ENCODE measurements around the gene NCKAP5L.
"Not testable (repeated sequence)": the region's sequence is repeated elsewhere in the genome, so short reads cannot be mapped to it uniquely, and the experiment has no call there.

The NCKAP5L gene, protein sequence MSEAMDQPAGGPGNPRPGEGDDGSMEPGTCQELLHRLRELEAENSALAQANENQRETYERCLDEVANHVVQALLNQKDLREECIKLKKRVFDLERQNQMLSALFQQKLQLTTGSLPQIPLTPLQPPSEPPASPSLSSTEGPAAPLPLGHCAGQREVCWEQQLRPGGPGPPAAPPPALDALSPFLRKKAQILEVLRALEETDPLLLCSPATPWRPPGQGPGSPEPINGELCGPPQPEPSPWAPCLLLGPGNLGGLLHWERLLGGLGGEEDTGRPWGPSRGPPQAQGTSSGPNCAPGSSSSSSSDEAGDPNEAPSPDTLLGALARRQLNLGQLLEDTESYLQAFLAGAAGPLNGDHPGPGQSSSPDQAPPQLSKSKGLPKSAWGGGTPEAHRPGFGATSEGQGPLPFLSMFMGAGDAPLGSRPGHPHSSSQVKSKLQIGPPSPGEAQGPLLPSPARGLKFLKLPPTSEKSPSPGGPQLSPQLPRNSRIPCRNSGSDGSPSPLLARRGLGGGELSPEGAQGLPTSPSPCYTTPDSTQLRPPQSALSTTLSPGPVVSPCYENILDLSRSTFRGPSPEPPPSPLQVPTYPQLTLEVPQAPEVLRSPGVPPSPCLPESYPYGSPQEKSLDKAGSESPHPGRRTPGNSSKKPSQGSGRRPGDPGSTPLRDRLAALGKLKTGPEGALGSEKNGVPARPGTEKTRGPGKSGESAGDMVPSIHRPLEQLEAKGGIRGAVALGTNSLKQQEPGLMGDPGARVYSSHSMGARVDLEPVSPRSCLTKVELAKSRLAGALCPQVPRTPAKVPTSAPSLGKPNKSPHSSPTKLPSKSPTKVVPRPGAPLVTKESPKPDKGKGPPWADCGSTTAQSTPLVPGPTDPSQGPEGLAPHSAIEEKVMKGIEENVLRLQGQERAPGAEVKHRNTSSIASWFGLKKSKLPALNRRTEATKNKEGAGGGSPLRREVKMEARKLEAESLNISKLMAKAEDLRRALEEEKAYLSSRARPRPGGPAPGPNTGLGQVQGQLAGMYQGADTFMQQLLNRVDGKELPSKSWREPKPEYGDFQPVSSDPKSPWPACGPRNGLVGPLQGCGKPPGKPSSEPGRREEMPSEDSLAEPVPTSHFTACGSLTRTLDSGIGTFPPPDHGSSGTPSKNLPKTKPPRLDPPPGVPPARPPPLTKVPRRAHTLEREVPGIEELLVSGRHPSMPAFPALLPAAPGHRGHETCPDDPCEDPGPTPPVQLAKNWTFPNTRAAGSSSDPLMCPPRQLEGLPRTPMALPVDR (N-terminal part only)

DNA sequence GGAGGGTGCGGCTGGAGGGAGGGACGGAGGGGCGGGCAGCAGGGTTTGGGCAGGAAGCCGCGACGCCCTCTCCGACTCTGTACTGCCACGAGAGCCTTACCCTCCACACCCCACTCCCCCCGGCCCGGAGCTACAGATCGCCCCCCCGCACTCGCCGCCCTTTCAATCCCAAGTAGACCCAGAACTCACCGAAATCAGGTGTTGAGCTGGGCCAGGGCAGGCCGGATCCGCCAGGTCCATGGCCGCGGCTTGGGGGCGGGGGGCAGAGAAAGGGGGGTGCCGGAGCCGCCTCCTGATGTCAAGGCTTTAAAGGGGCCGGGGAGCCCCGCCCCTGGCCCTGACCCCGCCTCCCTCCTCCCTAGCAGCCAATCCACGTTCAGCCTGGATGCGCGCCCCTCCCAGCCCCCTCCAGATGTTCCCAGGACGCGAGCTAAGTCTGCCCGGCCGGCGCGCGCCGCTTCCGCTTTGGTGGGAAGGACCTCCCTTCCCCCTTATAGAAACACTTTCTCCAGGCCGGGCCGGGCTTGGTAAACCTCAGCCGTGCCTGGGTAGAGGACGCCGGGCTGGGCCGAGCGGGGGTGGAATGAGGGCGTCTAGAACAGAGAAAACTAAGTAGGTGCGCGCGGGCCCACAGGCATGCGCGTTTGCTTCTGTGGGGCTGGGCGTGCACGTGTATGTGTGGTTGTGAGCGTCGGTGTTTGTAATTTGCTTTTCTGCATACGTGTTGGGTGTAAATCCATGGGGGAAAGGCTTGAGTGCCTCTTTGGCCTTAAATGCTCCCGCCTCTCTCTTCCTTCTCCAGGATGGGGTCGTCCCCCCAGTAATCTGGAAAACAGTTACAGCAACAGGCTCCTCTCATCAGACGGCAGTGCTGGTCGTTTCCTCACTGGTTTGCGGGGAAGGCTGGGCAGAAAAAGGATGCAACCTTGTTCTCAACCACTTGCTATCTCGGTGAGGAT, at the start of gene NCKAP5L:
Gene NCKAP5L (minus strand): TSS at position 281 of the 959 bp plus-strand sequence. CDS start 24,369 bp downstream, outside the sequence.
- peak; percentile 97 for DNase-seq (ENCODE audit: low spot score)

DNA sequence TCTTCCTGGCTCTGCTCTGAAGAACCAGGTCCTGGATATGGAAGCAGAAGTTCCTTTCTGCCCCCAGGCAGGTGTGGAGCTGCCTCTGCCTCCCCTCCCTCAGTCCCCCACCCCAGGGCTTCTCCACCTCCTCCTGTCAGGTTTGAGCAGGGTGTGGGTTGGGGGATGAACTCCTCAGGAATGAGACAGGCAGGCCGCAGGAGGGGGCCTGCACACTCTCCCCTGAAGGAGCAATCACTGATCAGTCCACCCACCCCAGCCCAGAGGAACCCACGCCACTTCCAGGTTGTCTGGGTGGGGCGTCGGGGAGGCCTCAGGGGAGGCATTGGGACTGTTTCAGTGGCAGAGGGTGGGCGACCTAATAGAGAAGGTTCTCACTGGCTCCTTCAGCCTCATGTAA, 48.9 kb upstream of the NCKAP5L start:
- DNase-seq (ENCODE audit: low spot score): no peak

DNA sequence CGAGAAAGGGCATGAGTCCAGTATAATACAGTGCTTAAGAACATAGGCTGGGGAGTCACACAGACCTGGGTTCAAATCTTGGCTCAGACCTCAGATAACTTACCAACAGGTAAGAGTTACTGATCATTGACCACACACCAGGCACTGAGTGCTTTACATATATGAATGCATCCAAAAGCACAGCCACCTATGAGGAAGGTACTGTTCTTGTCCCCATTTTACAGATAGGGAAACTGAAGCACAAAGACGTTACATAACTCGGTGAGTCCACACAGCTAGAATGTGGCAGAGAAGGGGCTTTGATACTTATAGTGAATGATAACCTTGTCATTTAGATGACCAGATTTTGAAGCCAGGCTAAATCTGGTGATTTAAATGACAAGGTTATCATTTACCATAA, 47.9 kb upstream of the NCKAP5L start:
- DNase-seq (ENCODE audit: low spot score): no peak

DNA sequence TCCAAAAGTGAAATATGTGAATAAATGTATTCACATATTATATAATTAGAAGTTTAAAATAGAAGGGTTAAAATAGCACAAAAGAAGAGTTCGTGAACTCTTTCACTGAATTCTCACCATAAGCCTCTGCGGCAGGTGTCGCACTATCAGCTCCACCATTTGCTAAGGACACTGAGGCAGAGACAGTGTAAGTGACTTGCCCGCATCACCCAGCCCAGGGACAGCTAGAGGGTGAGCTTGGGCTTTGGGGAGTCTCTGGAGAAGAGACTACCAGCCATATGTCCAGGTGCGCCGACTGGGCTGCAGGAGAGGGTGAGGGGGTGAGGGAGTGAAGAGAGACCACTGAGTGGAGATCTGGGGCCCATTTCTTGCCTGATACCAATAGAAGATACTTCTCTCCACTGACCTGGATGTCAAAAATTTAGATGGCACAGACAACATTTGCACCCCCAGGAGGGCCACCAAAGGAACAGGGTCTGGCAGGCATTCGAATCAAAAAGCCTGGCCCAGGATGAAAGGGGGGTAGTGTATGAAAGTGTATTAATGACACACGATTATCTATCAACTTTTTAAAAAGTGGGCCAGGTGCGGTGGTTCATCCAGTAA, 47.0 kb upstream of the NCKAP5L start:
- DNase-seq (ENCODE audit: low spot score): no peak

DNA sequence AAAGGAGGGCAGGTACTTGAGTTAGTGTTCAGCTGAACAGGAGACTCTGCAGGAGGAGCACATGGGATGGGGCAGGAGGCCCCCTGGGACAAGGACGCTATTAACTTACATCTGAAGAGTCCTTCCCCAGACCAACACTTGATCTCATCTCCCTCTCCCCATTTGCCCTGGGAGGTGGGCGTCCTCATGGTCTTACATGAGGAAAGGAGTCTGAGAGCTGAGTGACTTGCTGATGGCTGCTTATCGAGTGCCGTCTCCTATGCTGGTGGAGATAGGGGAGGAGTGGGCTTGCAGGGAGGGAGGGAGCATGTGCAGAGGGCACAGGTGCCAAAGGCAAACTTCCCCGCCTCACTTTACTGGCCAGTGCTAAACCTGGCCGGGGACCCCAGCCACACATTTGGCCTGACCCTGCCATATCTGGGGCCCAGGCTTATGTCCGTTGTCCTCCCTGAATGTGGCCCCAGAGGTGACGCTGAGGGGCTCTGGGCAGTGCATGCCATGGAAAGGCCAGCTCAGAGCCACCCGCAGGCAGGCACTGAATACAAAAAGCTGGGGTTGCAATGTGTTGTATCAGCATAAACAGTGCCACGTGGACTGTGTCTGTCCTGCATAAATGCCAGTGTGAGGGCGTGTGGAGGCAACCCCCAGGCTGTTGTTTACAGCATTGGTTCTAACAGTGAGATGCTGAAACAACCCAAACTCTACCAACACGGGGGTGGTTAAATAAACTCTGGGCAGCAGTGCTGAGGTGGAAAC, 46.1 kb upstream of the NCKAP5L start:
- DNase-seq (ENCODE audit: low spot score): no peak

DNA sequence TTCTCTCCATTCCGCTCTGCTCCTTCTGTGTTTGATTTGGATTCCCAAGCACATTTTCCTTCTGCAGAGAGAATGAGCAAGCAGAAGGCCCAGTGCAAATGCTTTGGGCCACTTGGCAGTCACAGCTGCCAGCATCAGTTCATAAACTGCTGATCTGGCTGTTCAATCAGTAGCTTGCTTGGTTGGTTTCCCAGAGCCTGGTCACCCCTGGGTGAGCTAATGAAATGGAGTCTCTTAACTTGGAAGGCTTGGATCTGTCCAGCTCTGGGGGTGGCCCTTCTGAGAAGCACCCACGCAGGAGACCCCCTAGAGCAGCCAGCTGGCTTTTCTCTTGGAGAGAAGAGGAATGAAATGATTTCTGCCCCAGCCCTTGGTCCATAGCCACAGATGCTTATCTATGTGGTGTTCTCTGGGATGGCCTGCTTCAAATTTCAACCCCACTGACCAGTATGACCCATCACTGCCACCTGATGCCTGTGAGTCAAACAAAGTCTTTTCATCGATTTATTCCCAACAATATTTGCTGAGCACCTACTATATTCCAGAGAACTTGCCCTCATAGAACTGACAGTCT, 45.2 kb upstream of the NCKAP5L start:
- DNase-seq (ENCODE audit: low spot score): peak; percentile 1

DNA sequence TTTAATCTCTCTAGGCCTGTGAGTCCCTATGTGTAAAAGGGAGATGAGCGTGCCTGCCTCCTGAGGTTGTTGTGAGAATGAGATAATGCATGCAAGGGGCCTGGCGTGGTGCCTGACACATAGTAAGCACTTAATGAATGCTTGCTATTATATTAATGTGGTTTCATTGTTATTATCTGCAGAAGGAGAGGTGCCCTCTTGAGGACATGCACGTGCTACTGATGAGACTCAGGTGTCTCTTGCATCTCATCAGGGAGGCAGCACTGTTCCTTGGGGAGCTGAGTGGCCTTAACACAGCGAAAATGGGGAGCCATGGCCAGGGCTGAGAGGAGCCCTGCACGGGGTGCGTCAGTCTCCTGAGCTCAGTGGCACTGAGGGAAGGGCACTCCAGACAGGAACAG, 44.6 kb upstream of the NCKAP5L start:
- DNase-seq (ENCODE audit: low spot score): peak; percentile 1

DNA sequence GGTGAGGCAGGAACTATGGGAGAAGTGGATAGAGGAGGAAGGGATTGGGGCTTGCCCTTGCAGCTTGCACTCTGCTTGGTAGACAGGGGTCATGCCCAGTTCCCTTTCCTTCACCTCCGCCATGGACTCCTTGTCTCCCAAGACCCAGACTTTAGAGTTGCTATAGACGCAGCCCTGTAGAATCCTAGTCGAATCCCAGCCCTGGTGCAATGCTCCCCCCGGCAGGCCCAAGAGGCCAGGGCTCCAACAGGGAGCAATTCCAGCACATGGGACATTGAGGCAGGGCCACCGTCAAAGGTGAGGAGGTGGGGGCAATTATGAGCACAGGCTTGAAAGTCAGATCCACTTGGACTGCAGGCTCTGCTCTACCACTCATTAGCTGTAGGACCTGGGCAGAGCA, 44.2 kb upstream of the NCKAP5L start:
- DNase-seq (ENCODE audit: low spot score): peak; percentile 1

DNA sequence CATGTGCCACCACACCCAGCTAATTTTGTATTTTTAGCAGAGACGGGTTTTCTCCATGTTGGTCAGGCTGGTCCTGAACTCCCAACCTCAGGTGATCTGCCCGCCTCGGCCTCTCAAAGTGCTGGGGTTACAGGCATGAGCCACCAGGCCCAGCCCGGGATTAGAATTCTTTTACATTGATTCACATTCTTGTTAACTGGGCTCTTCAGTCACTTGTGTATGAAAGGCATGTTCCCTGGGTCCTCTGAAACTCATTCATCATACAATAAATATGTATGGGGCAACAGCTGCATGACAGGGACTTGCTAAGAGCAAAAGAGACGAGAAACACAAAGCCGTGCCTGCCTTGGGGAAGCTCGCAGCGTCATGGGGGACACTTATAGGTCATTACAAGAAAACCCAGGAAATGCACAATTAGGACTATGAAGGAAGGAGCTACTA, 43.6 kb upstream of the NCKAP5L start:
- DNase-seq (ENCODE audit: low spot score): not testable (repeated sequence)

DNA sequence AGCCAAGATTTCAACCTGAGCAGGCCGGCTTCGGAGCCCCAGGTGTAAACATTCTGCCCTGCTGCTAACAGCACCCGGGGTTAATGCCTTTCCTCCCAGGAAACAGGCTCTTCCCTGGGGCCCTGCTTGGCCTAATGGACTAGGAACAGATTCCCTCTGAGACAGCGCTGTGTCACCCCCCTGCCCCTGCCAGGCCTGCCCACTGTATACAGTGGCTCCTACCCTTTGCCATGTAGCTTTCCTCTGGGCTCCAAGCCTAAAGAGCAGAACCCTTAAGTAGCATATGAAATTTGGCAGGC, 43.0 kb upstream of the NCKAP5L start:
- DNase-seq (ENCODE audit: low spot score): no peak

DNA sequence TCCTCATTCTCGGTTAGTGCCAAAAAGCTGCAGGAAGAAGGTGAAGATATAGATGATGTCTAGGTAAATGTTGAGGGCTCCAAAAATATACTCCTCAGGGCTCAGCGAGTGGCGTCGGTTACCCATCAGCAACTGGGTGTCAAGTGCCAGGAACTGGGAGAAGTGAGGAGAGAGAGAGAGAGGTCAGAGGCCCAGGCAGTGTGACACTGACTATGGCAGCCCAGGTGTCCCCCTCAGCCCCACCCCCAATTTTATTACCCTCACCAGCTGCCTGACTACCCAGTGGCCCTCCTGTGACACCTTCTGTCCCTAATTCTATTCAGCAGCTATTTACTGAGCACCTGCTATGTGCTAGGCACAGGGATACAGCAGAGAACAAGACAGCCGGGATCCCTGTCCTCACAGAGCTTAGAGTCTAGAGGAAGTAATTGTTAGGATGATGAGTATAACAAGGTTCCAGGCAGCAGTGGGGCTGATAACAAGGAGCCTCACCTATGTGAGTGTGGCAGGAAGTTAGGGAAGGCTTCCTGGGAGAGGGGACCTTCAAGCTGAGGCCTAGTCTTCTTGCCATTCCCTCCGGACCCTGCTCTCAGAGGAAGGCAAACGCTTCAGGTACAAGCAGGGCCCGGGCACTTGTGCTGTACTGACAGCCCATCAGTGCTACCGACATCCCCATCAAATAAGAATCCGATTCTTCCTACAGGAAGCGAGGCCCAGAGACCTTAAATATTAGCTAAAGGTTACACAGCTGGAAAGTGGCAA, 42.5 kb upstream of the NCKAP5L start:
- DNase-seq (ENCODE audit: low spot score): no peak

DNA sequence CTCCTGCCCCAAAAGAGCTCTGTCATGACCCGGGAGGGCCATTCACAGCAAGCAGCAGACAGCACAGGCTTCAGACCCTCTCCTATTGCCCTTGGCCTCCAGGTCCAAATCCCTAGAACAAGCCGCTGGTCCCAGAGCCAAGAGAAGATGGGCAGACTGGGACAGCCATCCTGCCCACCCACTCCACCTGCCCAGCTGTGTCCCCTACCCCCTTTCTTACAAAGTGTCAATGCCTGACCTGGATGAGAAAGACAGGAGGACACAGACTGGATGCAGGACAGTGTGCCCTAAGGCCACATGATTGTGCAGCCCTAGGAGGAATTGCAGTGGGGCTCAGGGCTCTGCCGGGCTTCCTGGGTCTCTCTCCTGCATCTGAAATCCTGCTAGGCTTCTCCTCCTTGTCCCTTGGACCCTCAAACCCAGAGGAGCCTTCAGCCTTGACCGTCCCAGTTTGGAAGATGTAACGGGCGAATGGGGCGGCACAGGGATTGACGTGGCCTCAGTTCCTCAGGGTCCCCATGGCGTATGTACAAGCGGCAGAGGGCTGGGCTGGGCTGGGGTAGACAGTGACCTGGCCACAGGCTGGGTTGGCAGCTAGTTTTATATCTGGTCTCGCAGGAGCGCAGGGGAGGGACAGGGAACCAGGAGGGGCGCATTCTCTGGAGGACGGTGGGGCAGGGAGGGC, 41.7 kb upstream of the NCKAP5L start:
- DNase-seq (ENCODE audit: low spot score): no peak

DNA sequence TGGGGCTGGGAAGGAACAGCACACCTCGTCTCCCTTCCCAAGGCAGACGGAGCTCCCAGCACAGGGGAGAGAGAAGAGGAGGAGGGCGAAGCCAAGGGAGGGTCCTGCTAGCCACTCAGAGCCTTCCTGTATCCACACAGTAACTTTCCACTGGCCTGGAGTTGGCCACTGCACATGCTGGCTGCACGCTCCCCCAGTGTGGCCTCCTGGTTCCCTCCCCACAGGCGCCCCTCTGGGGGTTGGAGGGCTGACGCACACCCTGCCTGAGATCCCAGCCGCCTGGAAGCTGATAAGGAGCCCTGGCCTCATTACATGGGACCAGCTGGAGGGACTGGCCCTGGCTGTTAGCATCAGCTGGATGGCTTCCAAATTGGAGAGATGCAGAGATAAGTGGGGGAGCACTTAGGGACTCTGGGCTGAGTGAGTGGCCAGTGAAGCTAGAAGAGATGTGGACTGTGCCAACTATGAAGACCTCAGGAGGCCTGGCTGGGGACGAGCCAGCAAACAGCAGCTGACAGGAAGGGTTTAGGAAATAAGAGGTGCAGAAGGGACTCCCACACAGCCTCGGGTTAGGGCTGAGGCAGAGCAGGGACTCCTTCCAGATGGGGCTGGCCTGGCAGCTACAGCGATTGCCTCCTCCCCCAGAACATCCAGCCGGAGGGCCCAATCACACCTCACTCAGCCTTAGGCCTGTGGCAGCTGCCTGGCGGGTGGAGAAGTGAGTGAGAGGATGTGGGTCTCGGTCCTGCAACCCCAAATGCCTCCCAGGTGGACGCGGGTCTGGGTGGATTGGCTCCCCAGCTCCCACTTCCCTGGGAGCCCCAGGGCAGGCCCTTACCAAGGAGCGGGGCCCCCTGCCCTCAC, 41.0 kb upstream of the NCKAP5L start:
- no peak for DNase-seq (ENCODE audit: low spot score)

DNA sequence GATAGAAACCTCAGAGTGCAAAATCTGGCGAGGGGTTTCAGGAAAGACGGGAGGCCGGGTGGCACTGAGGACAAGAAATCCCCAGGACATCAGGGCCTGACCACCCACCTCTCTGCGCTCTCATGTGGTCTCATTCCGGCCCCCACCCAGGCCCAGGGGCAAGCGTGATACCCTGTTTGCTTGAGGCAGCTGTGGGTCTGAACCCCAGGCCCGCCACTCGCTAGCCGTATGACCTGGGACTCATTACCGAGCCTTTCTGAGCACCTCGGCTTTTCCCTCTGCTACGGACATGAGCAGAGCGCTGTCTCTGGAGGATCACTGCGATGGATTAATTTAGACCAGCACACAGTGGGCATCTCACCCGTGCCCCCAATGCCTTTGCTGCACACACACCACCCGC, 40.2 kb upstream of the NCKAP5L start:
- DNase-seq (ENCODE audit: low spot score): no peak

DNA sequence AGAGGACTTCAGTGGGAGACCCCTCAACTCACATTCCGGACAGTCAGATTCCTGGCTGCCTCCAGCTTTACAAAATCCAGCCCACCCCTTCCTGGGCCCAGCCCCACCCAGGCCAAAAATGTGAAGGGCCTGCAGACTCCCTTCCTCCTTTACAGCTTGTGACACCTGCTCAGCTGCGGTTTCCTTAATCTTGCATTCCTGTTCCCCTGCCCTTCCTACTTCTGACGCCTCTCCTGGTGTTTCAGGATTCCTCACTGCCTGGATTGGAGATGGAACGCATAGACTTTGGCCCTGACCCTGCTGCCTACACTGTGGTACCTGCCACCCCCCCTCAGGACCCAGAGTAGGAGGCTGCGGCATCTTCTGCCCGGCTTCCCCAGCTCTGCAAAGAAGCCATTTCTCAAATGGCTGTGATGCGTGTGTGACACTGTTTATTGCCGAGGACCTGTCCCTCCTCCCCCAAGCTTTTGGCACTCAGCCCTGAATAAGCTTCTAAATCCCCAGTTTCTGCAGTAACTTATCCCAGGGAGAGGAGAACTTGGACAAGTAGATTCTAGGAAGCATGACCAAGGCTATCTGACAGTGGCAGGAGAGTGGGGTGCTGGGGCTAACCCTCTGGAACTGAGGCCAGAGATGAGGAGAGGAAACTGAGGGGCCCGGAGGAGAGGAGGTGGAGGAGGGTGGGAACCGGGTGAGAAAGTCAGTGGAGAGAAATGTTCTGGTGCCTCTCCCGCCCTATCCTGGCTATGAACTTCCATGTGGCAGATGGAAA, 39.5 kb upstream of the NCKAP5L start:
- no peak for DNase-seq (ENCODE audit: low spot score)

DNA sequence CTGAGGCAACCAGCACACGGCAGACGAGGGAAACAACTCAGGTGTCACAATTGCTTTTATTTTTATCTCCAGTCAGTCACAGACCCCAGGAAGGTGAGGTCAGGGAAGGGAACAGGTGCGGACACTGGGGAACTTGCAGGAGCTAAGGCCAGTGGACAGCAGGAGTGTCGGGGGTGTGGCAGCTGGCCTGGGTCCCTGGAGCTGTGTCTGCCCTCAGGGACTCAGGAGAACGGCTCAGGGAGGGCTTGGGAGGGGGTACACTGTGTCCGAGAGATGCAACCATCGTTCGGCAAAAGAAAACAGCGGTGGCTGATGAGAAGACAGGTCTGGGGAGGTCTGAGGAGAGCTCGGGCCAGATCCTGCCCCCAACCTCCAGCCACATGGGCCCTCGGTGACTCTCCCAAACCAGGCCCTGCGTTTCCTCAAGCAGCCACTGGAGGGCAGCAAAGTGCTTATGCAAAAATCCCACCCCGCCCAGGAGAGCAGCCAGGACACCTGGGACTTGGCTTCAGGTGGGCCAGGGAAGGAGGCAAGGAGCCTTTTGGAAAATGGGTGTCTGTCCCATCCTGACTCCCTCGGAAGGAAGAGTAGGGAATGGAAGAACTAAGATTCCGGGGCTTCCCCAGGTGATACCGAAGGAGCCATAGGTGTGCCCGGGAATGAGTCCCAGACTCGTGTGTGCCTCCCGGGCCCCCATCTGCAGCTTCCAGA, 38.8 kb upstream of the NCKAP5L start:
- DNase-seq (ENCODE audit: low spot score): peak; percentile 96

Data from iPS-NIHi11 (cell line).